Naive B cell (primary cell): Measurements from ENCODE around the gene TCF7L2. TPM values are rescaled to one million over a fixed set of nuclear protein-coding genes. Genes with fewer than 3 reads are reported as not detected.
"Not testable (repeated sequence)": the region's sequence is repeated elsewhere in the genome, so short reads cannot be mapped to it uniquely, and the experiment has no call there.

Source experiments
- ATAC-seq, 2 donors: fragments of 150-1000 bp; cut with Tn5 transposase; 2 replicates each; pipeline ENCODE4 v1.10.0; 2021; ENCODE audit warnings: low read depth in 2 of 2, mild to moderate bottlenecking in 2 of 2, moderate library complexity in 2 of 2
- DNase-seq: peaks from one replicate; pipeline ENCODE4 v3.0.0; 2022
- H3K27ac Mint-ChIP-seq, 6 donors: one replicate each; pipeline ENCODE4 v1.8.0; 2020 to 2022; ENCODE audit warnings: mild to moderate bottlenecking in 6 of 6, mixed read lengths in 6 of 6, moderate library complexity in 5 of 6, inconsistent platforms in 2 of 6
- H3K27me3 Mint-ChIP-seq, 3 donors: one replicate each; pipeline ENCODE4 v1.8.0; 2021 to 2022; ENCODE audit warnings: mixed read lengths in 3 of 3, mild to moderate bottlenecking in 1 of 3
- H3K36me3 Mint-ChIP-seq, 2 donors: one replicate each; pipeline ENCODE4 v1.8.0; 2020 to 2022; ENCODE audit warnings: mixed read lengths in 2 of 2, inconsistent platforms in 1 of 2, mild to moderate bottlenecking in 1 of 2
- H3K4me1 Mint-ChIP-seq, 3 donors: one replicate each; pipeline ENCODE4 v1.8.0; 2020 to 2022; ENCODE audit warnings: mixed read lengths in 3 of 3, inconsistent platforms in 1 of 3, mild to moderate bottlenecking in 1 of 3, moderate library complexity in 1 of 3
- H3K4me3 Mint-ChIP-seq, 8 donors: one replicate each; pipeline ENCODE4 v1.8.0; 2020 to 2022; ENCODE audit warnings: mild to moderate bottlenecking in 8 of 8, mixed read lengths in 8 of 8, moderate library complexity in 8 of 8, inconsistent platforms in 2 of 8
- H3K9me3 Mint-ChIP-seq, 7 donors: one replicate each; pipeline ENCODE4 v1.8.0; 2020 to 2022; ENCODE audit warnings: mixed read lengths in 7 of 7, mild to moderate bottlenecking in 5 of 7, inconsistent platforms in 2 of 7, moderate library complexity in 1 of 7
- polyA plus RNA-seq, 6 donors: library from polyadenylated mRNA; unstranded; fragments of 300-500 nt; fragmentation: Illumina TruSeq; gene quantifications; one replicate each; pipeline ENCODE4 v1.2.3, GENCODE V29; 2021; ENCODE audit warnings: low read depth in 6 of 6

TCF7L2 gene
- polyA plus RNA-seq, 6 donors from 2014 or later, result 0.30 TPM; not detected in 5

GRCh38 chr10:113055458-113055857, 105.4 kb downstream of the TCF7L2 start:
- peaks cover 0 to 3% (median 0%) of the 10 kb centered on the region in 7 donors for H3K9me3 Mint-ChIP-seq
- H3K36me3 Mint-ChIP-seq, result no peaks in the 10 kb centered on the region
- ATAC-seq (no peak), DNase-seq (no peak)
- H3K4me1 Mint-ChIP-seq, result peaks cover 0 to 3% (median 0%) of the 10 kb centered on the region in 3 donors
- H3K4me3 Mint-ChIP-seq, result no peak overlapping the region
- H3K27ac Mint-ChIP-seq, result no peak overlapping the region
- peaks cover 0 to 15% (median 6%) of the 10 kb centered on the region in 3 donors for H3K27me3 Mint-ChIP-seq

- H3K27me3 Mint-ChIP-seq, result peaks cover 0 to 15% (median 6%) of the 10 kb centered on the region in 3 donors
These were observed 106.0 kb downstream of the TCF7L2 start for GRCh38 chr10:113056030-113056429.

GRCh38 chr10:113056441-113057021, 106.5 kb downstream of the TCF7L2 start:
- H3K4me1 Mint-ChIP-seq, result no peaks in the 10 kb centered on the region
- no peak for ATAC-seq
- DNase-seq, result no peak
- H3K4me3 Mint-ChIP-seq, result no peak overlapping the region
- no peak overlapping the region for H3K27ac Mint-ChIP-seq
- no peaks in the 10 kb centered on the region for H3K36me3 Mint-ChIP-seq
- peaks cover 0 to 3% (median 0%) of the 10 kb centered on the region in 7 donors for H3K9me3 Mint-ChIP-seq
- H3K27me3 Mint-ChIP-seq, result peaks cover 2 to 15% (median 11%) of the 10 kb centered on the region in 3 donors

More at GRCh38 chr10:113056030-113056429, 106.0 kb downstream of the TCF7L2 start:
- ATAC-seq (no peak), DNase-seq (no peak)
- H3K4me3 Mint-ChIP-seq, result no peak overlapping the region
- H3K36me3 Mint-ChIP-seq, result no peaks in the 10 kb centered on the region
- peaks cover 0 to 1% (median 0%) of the 10 kb centered on the region in 3 donors for H3K4me1 Mint-ChIP-seq
- peaks cover 0 to 3% (median 0%) of the 10 kb centered on the region in 7 donors for H3K9me3 Mint-ChIP-seq
- no peak overlapping the region for H3K27ac Mint-ChIP-seq

GRCh38 chr10:113057948-113058522, 108.0 kb downstream of the TCF7L2 start:
- ATAC-seq, result no peak
- Mint-ChIP-seq H3K36me3 (no peaks in the 10 kb centered on the region), H3K4me1 (no peaks in the 10 kb centered on the region), H3K27me3 (peaks cover 8 to 10% (median 10%) of the 10 kb centered on the region in 3 donors), H3K27ac (no peak overlapping the region), H3K9me3 (peaks cover 0 to 3% (median 0%) of the 10 kb centered on the region in 7 donors), H3K4me3 (no peak overlapping the region)
- no peak for DNase-seq

- Mint-ChIP-seq H3K4me1 (no peaks in the 10 kb centered on the region), H3K27ac (no peak overlapping the region), H3K9me3 (peaks cover 0 to 3% (median 0%) of the 10 kb centered on the region in 7 donors), H3K27me3 (peaks cover 3 to 10% (median 7%) of the 10 kb centered on the region in 3 donors), H3K36me3 (no peaks in the 10 kb centered on the region), H3K4me3 (no peak overlapping the region)
- no peak for DNase-seq
- ATAC-seq, result no peak
These were observed 108.7 kb downstream of the TCF7L2 start for GRCh38 chr10:113058523-113059370.

GRCh38 chr10:113059371-113059780, 109.3 kb downstream of the TCF7L2 start:
- Mint-ChIP-seq H3K4me1 (no peaks in the 10 kb centered on the region), H3K4me3 (no peak overlapping the region), H3K27me3 (peaks cover 0 to 10% (median 7%) of the 10 kb centered on the region in 3 donors), H3K36me3 (no peaks in the 10 kb centered on the region), H3K9me3 (peaks cover 0 to 3% (median 0%) of the 10 kb centered on the region in 7 donors), H3K27ac (no peak overlapping the region)
- ATAC-seq (no peak), DNase-seq (no peak)

- Mint-ChIP-seq H3K36me3 (no peaks in the 10 kb centered on the region), H3K4me3 (no peak overlapping the region), H3K4me1 (no peaks in the 10 kb centered on the region), H3K27me3 (peaks cover 0 to 10% (median 7%) of the 10 kb centered on the region in 3 donors), H3K27ac (no peak overlapping the region), H3K9me3 (peaks cover 0 to 3% (median 0%) of the 10 kb centered on the region in 7 donors)
- DNase-seq (no peak), ATAC-seq (no peak)
These were observed 110.4 kb downstream of the TCF7L2 start for GRCh38 chr10:113060201-113061053.

GRCh38 chr10:113061054-113061430, 111.0 kb downstream of the TCF7L2 start:
- Mint-ChIP-seq H3K9me3 (no peaks in the 10 kb centered on the region), H3K4me3 (no peak overlapping the region), H3K27me3 (peaks cover 0 to 10% (median 7%) of the 10 kb centered on the region in 3 donors), H3K36me3 (no peaks in the 10 kb centered on the region), H3K27ac (no peak overlapping the region), H3K4me1 (no peaks in the 10 kb centered on the region)
- DNase-seq (no peak), ATAC-seq (no peak)

- no peak for ATAC-seq
- peaks cover 0 to 10% (median 7%) of the 10 kb centered on the region in 3 donors for H3K27me3 Mint-ChIP-seq
- H3K4me3 Mint-ChIP-seq, result no peak overlapping the region
- H3K27ac Mint-ChIP-seq, result no peak overlapping the region
- no peaks in the 10 kb centered on the region for H3K36me3 Mint-ChIP-seq
- no peak for DNase-seq
- H3K4me1 Mint-ChIP-seq, result no peaks in the 10 kb centered on the region
- no peaks in the 10 kb centered on the region for H3K9me3 Mint-ChIP-seq
These were observed 111.5 kb downstream of the TCF7L2 start for GRCh38 chr10:113061557-113061956.

- DNase-seq (no peak), ATAC-seq (no peak)
- Mint-ChIP-seq H3K27ac (no peak overlapping the region), H3K4me1 (no peaks in the 10 kb centered on the region), H3K4me3 (no peak overlapping the region), H3K9me3 (no peaks in the 10 kb centered on the region), H3K27me3 (peaks cover 0 to 10% (median 7%) of the 10 kb centered on the region in 3 donors), H3K36me3 (no peaks in the 10 kb centered on the region)
These were observed 113.3 kb downstream of the TCF7L2 start for GRCh38 chr10:113063043-113063967.

GRCh38 chr10:113064039-113064438, 114.0 kb downstream of the TCF7L2 start:
- DNase-seq, result no peak
- H3K9me3 Mint-ChIP-seq, result no peaks in the 10 kb centered on the region
- no peak overlapping the region for H3K4me3 Mint-ChIP-seq
- peaks cover 0 to 10% (median 7%) of the 10 kb centered on the region in 3 donors for H3K27me3 Mint-ChIP-seq
- H3K27ac Mint-ChIP-seq, result no peak overlapping the region
- ATAC-seq, result no peak
- no peaks in the 10 kb centered on the region for H3K4me1 Mint-ChIP-seq
- H3K36me3 Mint-ChIP-seq, result no peaks in the 10 kb centered on the region

- H3K27ac Mint-ChIP-seq, H3K27me3 Mint-ChIP-seq, H3K4me3 Mint-ChIP-seq, DNase-seq, H3K36me3 Mint-ChIP-seq, H3K9me3 Mint-ChIP-seq, H3K4me1 Mint-ChIP-seq, ATAC-seq: not testable (repeated sequence)
These were observed 116.1 kb downstream of the TCF7L2 start for GRCh38 chr10:113066120-113066519.
